Epithelial cell of prostate (primary cell): ENCODE results near the gene YWHAH.
A peak's percentile ranks its signal among the peaks of the same experiment; 100 is the strongest.

Experiments used
- DNase-seq: peaks from one replicate; pipeline ENCODE4 v3.0.0-alpha.2; 2011; ENCODE audit warnings: low read depth, low spot score
- H3K27ac ChIP-seq: fragments of 450-650 bp; 2 replicates; pipeline ENCODE4 v1.5.1; 2017; ENCODE audit warnings: mild to moderate bottlenecking

Gene YWHAH

GRCh38 chr22:31945971-31946680, 1.8 kb downstream of the YWHAH start:
- no peak for DNase-seq
- peak overlapping the region; percentile 86 for H3K27ac ChIP-seq

GRCh38 chr22:31947296-31947695, 3.0 kb downstream of the YWHAH start:
- peak overlapping the region; percentile 86 for H3K27ac ChIP-seq
- DNase-seq: no peak

GRCh38 chr22:31948002-31948401, 3.7 kb downstream of the YWHAH start:
- DNase-seq: no peak
- no peak overlapping the region for H3K27ac ChIP-seq

GRCh38 chr22:31950226-31950625, 5.9 kb downstream of the YWHAH start:
- DNase-seq: no peak
- H3K27ac ChIP-seq: peak overlapping the region; percentile 75

GRCh38 chr22:31951194-31952093, 7.1 kb downstream of the YWHAH start:
- H3K27ac ChIP-seq: peak overlapping the region; percentile 75
- DNase-seq: no peak

GRCh38 chr22:31952094-31952401, 7.7 kb downstream of the YWHAH start:
- peak overlapping the region; percentile 75 for H3K27ac ChIP-seq

GRCh38 chr22:31952472-31952871, 8.1 kb downstream of the YWHAH start:
- peak; percentile 48 for DNase-seq
- H3K27ac ChIP-seq: peak overlapping the region; percentile 75

More at GRCh38 chr22:31952094-31952401, 7.7 kb downstream of the YWHAH start:
- no peak for DNase-seq

GRCh38 chr22:31953261-31953660, 8.9 kb downstream of the YWHAH start:
- H3K27ac ChIP-seq: peak overlapping the region; percentile 75
- no peak for DNase-seq

GRCh38 chr22:31954535-31955523, 10.5 kb downstream of the YWHAH start:
- DNase-seq: no peak
- H3K27ac ChIP-seq: peak overlapping the region; percentile 75

GRCh38 chr22:31956360-31956759, 12.0 kb downstream of the YWHAH start:
- DNase-seq: no peak

GRCh38 chr22:31957970-31958594, 13.7 kb downstream of the YWHAH start:
- no peak overlapping the region for H3K27ac ChIP-seq
- no peak for DNase-seq

More at GRCh38 chr22:31956360-31956759, 12.0 kb downstream of the YWHAH start:
- H3K27ac ChIP-seq: no peak overlapping the region

- no peak overlapping the region for H3K27ac ChIP-seq
- DNase-seq: no peak
Measured at GRCh38 chr22:31958625-31959239, 14.4 kb downstream of the YWHAH start.

- H3K27ac ChIP-seq: no peak overlapping the region
- DNase-seq: no peak
Measured at GRCh38 chr22:31960767-31961166, 16.4 kb downstream of the YWHAH start.

GRCh38 chr22:31962387-31963125, 18.2 kb downstream of the YWHAH start:
- DNase-seq: no peak
- H3K27ac ChIP-seq: no peak overlapping the region

GRCh38 chr22:31968022-31968421, 23.7 kb downstream of the YWHAH start:
- H3K27ac ChIP-seq: no peak overlapping the region
- DNase-seq: no peak

GRCh38 chr22:31969789-31970489, 25.6 kb downstream of the YWHAH start:
- H3K27ac ChIP-seq: no peak overlapping the region
- DNase-seq: peak; percentile 66

- H3K27ac ChIP-seq: no peak overlapping the region
- DNase-seq: no peak
Measured at GRCh38 chr22:31970490-31971444, 26.4 kb downstream of the YWHAH start.
